DOHH2 (cell line): ENCODE measurements around the gene STING1.

Experiments
- H3F3A ChIP-seq: fragments of 200-600 bp; sonication (generic), shearing (Covaris generic); 2 replicates; pipeline ENCODE4 v1.6.0; 2016; ENCODE audit warnings: antibody characterized with exemption, mild to moderate bottlenecking; ENCODE audit not compliant: control insufficient read depth, insufficient read depth
- H3K27ac ChIP-seq: fragments of 200-600 bp; sonication (generic); 2 replicates; pipeline ENCODE4 v1.5.1; 2014; ENCODE audit warnings: low read depth, mild to moderate bottlenecking, low read length, moderate library complexity
- H3K27me3 ChIP-seq: fragments of 200-600 bp; sonication (generic); 2 replicates; pipeline ENCODE4 v1.6.1; 2014; ENCODE audit warnings: mild to moderate bottlenecking, low read length, mixed read lengths; ENCODE audit not compliant: control insufficient read depth
- H3K36me3 ChIP-seq: fragments of 200-600 bp; sonication (generic); 2 replicates; pipeline ENCODE4 v1.6.1; 2014; ENCODE audit warnings: mild to moderate bottlenecking, low read length, moderate library complexity, mixed read lengths; ENCODE audit not compliant: control insufficient read depth
- H3K4me1 ChIP-seq: fragments of 200-600 bp; sonication (generic); 2 replicates; pipeline ENCODE4 v1.6.1; 2014; ENCODE audit warnings: mild to moderate bottlenecking, low read length, mixed read lengths; ENCODE audit not compliant: control insufficient read depth
- H3K4me2 ChIP-seq: fragments of 200-600 bp; sonication (generic); 2 replicates; pipeline ENCODE4 v1.6.0; 2014; ENCODE audit warnings: mild to moderate bottlenecking, low read length, moderate library complexity
- H3K4me3 ChIP-seq: fragments of 200-600 bp; sonication (generic); 2 replicates; pipeline ENCODE4 v1.5.1; 2014; ENCODE audit warnings: mild to moderate bottlenecking, low read length, mixed read lengths
- H3K79me2 ChIP-seq: fragments of 200-600 bp; sonication (generic); 2 replicates; pipeline ENCODE4 v1.6.1; 2014; ENCODE audit warnings: mild to moderate bottlenecking, low read length, mixed read lengths; ENCODE audit not compliant: control insufficient read depth
- H3K9me2 ChIP-seq: fragments of 200-600 bp; sonication (generic); replicated peaks from 2 replicates; pipeline ENCODE4 v1.6.1; 2014; ENCODE audit warnings: mild to moderate bottlenecking, low read length, mixed read lengths; ENCODE audit not compliant: control insufficient read depth
- H3K9me3 ChIP-seq: fragments of 200-600 bp; sonication (generic); 2 replicates; pipeline ENCODE4 v1.6.1; 2014; ENCODE audit warnings: antibody characterized with exemption, low read length, mixed read lengths; ENCODE audit not compliant: control insufficient read depth, insufficient read depth
- H4K20me1 ChIP-seq: fragments of 200-600 bp; sonication (generic); 2 replicates; pipeline ENCODE4 v1.6.0; 2014; ENCODE audit warnings: low read depth, mild to moderate bottlenecking, antibody characterized with exemption, low read length, moderate library complexity; ENCODE audit not compliant: control insufficient read depth, insufficient read depth
- CTCF ChIP-seq: fragments of 200-600 bp; sonication (generic); IDR thresholded peaks from one replicate; pipeline ENCODE4 v1.5.1; 2014; ENCODE audit warnings: antibody characterized with exemption, mild to moderate bottlenecking, low read depth, low read length; ENCODE audit not compliant: poor library complexity, severe bottlenecking
- EZH2phosphoT487 ChIP-seq: fragments of 200-600 bp; sonication (generic); IDR thresholded peaks from 2 replicates; pipeline ENCODE4 v1.6.1; 2017; ENCODE audit warnings: borderline replicate concordance, mild to moderate bottlenecking, antibody characterized with exemption, low read length, moderate library complexity, mixed read lengths

Gene STING1

GRCh38 chr5:139458580-139459407, 23.8 kb downstream of the STING1 start:
- no peaks in the 10 kb centered on the region for H3K9me3 ChIP-seq
- H3K36me3 ChIP-seq, result no peaks in the 10 kb centered on the region
- H3K27ac ChIP-seq, result no peak overlapping the region
- H3K27me3 ChIP-seq, result peaks cover 7% of the 10 kb centered on the region; the same call in 1 of the 2 replicates
- 0 out of 2 replicates have a peak, but pooled peaks cover 5% of the 10 kb centered on the region for H3K4me1 ChIP-seq
- no peaks in the 10 kb centered on the region for H3K9me2 ChIP-seq
- no peak for TF ChIP-seq EZH2phosphoT487
- no peak for TF ChIP-seq CTCF
- no peaks in the 10 kb centered on the region for H3F3A ChIP-seq
- H4K20me1 ChIP-seq, result no peaks in the 10 kb centered on the region
- no peaks in the 10 kb centered on the region for H3K79me2 ChIP-seq
- H3K4me2 ChIP-seq, result no peak overlapping the region
- no peak overlapping the region for H3K4me3 ChIP-seq

GRCh38 chr5:139457653-139458306, 24.8 kb downstream of the STING1 start:
- Histone ChIP-seq H3K27me3 (peaks cover 7% of the 10 kb centered on the region; the same call in 1 of the 2 replicates), H3K36me3 (no peaks in the 10 kb centered on the region), H3K4me1 (0 out of 2 replicates have a peak, but pooled peaks cover 5% of the 10 kb centered on the region), H3K4me3 (no peak overlapping the region), H3K9me2 (no peaks in the 10 kb centered on the region), H3K4me2 (no peak overlapping the region), H3K79me2 (no peaks in the 10 kb centered on the region), H4K20me1 (no peaks in the 10 kb centered on the region), H3K9me3 (no peaks in the 10 kb centered on the region), H3F3A (no peaks in the 10 kb centered on the region), H3K27ac (no peak overlapping the region)
- TF ChIP-seq EZH2phosphoT487, result no peak
- TF ChIP-seq CTCF, result no peak

GRCh38 chr5:139457241-139457640, 25.3 kb downstream of the STING1 start:
- no peaks in the 10 kb centered on the region for H3F3A ChIP-seq

More at GRCh38 chr5:139457241-139457640, 25.3 kb downstream of the STING1 start:
- no peaks in the 10 kb centered on the region for H3K9me2 ChIP-seq
- peaks cover 5% of the 10 kb centered on the region; the same call in 1 of the 2 replicates for H3K27me3 ChIP-seq
- no peaks in the 10 kb centered on the region for H3K9me3 ChIP-seq
- H3K4me2 ChIP-seq, result no peak overlapping the region
- no peaks in the 10 kb centered on the region for H4K20me1 ChIP-seq
- H3K4me1 ChIP-seq, result 0 out of 2 replicates have a peak, but pooled peaks cover 5% of the 10 kb centered on the region
- H3K27ac ChIP-seq, result no peak overlapping the region
- TF ChIP-seq CTCF, result no peak
- TF ChIP-seq EZH2phosphoT487, result no peak
- H3K79me2 ChIP-seq, result no peaks in the 10 kb centered on the region
- H3K36me3 ChIP-seq, result no peaks in the 10 kb centered on the region
- H3K4me3 ChIP-seq, result no peak overlapping the region
